ENCODE measurements around the gene FGF14.

FGF14 gene

GRCh38 chr13:102142473-102142826, 259.4 kb downstream of the FGF14 start:
- Histone ChIP-seq H3K27ac (ENCODE audit: low read length) (no peak overlapping the region), H3K79me2 (ENCODE audit: low read length) (no peaks in the 10 kb centered on the region), H3K4me3 (ENCODE audit: low read length) (no peak overlapping the region), H3K9ac (ENCODE audit: low read length) (no peak overlapping the region), H3K27me3 (ENCODE audit: low read depth, low read length) (no peaks in the 10 kb centered on the region), H3K4me2 (ENCODE audit: low read length) (no peak overlapping the region), H3K9me3 (ENCODE audit: insufficient read depth, low read length) (no peaks in the 10 kb centered on the region), H3K4me1 (ENCODE audit: low read length) (no peaks in the 10 kb centered on the region), H4K20me1 (ENCODE audit: insufficient read depth, low read length) (no peaks in the 10 kb centered on the region), H2AFZ (ENCODE audit: low read depth, low read length) (no peak overlapping the region), H3K36me3 (replicated peaks; ENCODE audit: low read depth, low read length) (no peaks in the 10 kb centered on the region)
- TF ChIP-seq EZH2phosphoT487 (IDR thresholded peaks at IDR 0.05; ENCODE audit: low read depth) = no peak
- TF ChIP-seq CTCF (IDR thresholded peaks at IDR 0.05; ENCODE audit: low read depth, low read length) = no peak

- Histone ChIP-seq H3K27ac (ENCODE audit: low read length) (no peak overlapping the region), H3K27me3 (ENCODE audit: low read depth, low read length) (no peaks in the 10 kb centered on the region), H3K36me3 (replicated peaks; ENCODE audit: low read depth, low read length) (no peaks in the 10 kb centered on the region), H3K9ac (ENCODE audit: low read length) (no peak overlapping the region), H3K4me2 (ENCODE audit: low read length) (no peak overlapping the region), H3K9me3 (ENCODE audit: insufficient read depth, low read length) (no peaks in the 10 kb centered on the region), H3K4me1 (ENCODE audit: low read length) (no peaks in the 10 kb centered on the region), H3K79me2 (ENCODE audit: low read length) (no peaks in the 10 kb centered on the region), H3K4me3 (ENCODE audit: low read length) (no peak overlapping the region), H2AFZ (ENCODE audit: low read depth, low read length) (peak overlapping the region; percentile 33; the same call in 1 of the 2 replicates), H4K20me1 (ENCODE audit: insufficient read depth, low read length) (no peaks in the 10 kb centered on the region)
- TF ChIP-seq EZH2phosphoT487 (IDR thresholded peaks at IDR 0.05; ENCODE audit: low read depth) (no peak), CTCF (IDR thresholded peaks at IDR 0.05; ENCODE audit: low read depth, low read length) (peak; percentile 92)
Measured at GRCh38 chr13:102141625-102142472, 260.0 kb downstream of the FGF14 start.

- no peak overlapping the region for H3K4me2 ChIP-seq (ENCODE audit: low read length)
Measured at GRCh38 chr13:102139626-102140025, 262.2 kb downstream of the FGF14 start.

More at GRCh38 chr13:102139626-102140025, 262.2 kb downstream of the FGF14 start:
- H3K9ac ChIP-seq (ENCODE audit: low read length) = no peak overlapping the region
- H3K4me3 ChIP-seq (ENCODE audit: low read length) = no peak overlapping the region
- no peaks in the 10 kb centered on the region for H3K79me2 ChIP-seq (ENCODE audit: low read length)
- no peaks in the 10 kb centered on the region for H3K36me3 ChIP-seq (replicated peaks; ENCODE audit: low read depth, low read length)
- no peak overlapping the region for H2AFZ ChIP-seq (ENCODE audit: low read depth, low read length)
- H3K27me3 ChIP-seq (ENCODE audit: low read depth, low read length) = no peaks in the 10 kb centered on the region
- H3K27ac ChIP-seq (ENCODE audit: low read length) = no peak overlapping the region
- H3K4me1 ChIP-seq (ENCODE audit: low read length) = no peaks in the 10 kb centered on the region
- H3K9me3 ChIP-seq (ENCODE audit: insufficient read depth, low read length) = no peaks in the 10 kb centered on the region
- H4K20me1 ChIP-seq (ENCODE audit: insufficient read depth, low read length) = no peaks in the 10 kb centered on the region
- TF ChIP-seq EZH2phosphoT487 (IDR thresholded peaks at IDR 0.05; ENCODE audit: low read depth) (no peak), CTCF (IDR thresholded peaks at IDR 0.05; ENCODE audit: low read depth, low read length) (no peak)
